Thoracic aorta (tissue), 2 donors: Measurements from ENCODE around the gene ECT2. TPM values are rescaled to one million over a fixed set of nuclear protein-coding genes. Genes with fewer than 3 reads are reported as not detected.

ENCODE experiments used
- ATAC-seq: fragments of 150-250 bp; one replicate; pipeline ENCODE4 v1.8.0; 2017; ENCODE audit warnings: low read depth; ENCODE audit not compliant: insufficient number of reproducible peaks, low FRiP score
- DNase-seq: peaks from one replicate; pipeline ENCODE4 v3.0.0-alpha.2; 2020; ENCODE audit warnings: low spot score
- H3K27ac ChIP-seq, 2 donors: fragments of 200-600 bp; sonication (generic); 1 replicate in 1 of 2; 2 replicates in 1 of 2; pipeline ENCODE4 v1.5.1; 2016; ENCODE audit warnings: mild to moderate bottlenecking in 2 of 2, moderate library complexity in 2 of 2
- H3K27me3 ChIP-seq: fragments of 200-600 bp; sonication (generic); replicated peaks from 2 replicates; pipeline ENCODE4 v1.6.0; 2016; ENCODE audit warnings: mild to moderate bottlenecking; ENCODE audit not compliant: insufficient read depth
- H3K36me3 ChIP-seq: fragments of 200-600 bp; sonication (generic); one replicate; pipeline ENCODE4 v1.5.1; 2016
- H3K4me1 ChIP-seq, 2 donors: fragments of 200-600 bp; sonication (generic); 1 replicate in 1 of 2; 2 replicates in 1 of 2; pipeline versions ENCODE4 v1.5.1 to v1.6.0; 2016; ENCODE audit warnings: low read depth in 2 of 2, mild to moderate bottlenecking in 1 of 2; ENCODE audit not compliant: control insufficient read depth in 1 of 2
- H3K4me3 ChIP-seq: fragments of 200-600 bp; sonication (generic); 2 replicates; pipeline ENCODE4 v1.5.1; 2016; ENCODE audit warnings: mild to moderate bottlenecking
- H3K9me3 ChIP-seq: fragments of 200-600 bp; sonication (generic); 2 replicates; pipeline ENCODE4 v1.5.1; 2016
- total RNA-seq, 2 donors: library from RNA; depleted of rRNA; stranded (reverse); fragments of >200 nt; gene quantifications; one replicate each; pipeline versions ENCODE4 v1.1.0 to v1.2.3, GENCODE V29; 2016
- TF ChIP-seq, protein P1 (sequence below): fragments of 200-600 bp; sonication (generic); IDR thresholded peaks from one replicate; pipeline ENCODE4 v1.5.1; 2019; ENCODE audit warnings: antibody characterized with exemption

The ECT2 gene
- total RNA-seq, 2 donors from 2014 or later: 4.5 to 14.0 TPM

- Histone ChIP-seq H3K27ac (peak overlapping the region; percentile 89 to 91), H3K4me1 (peaks cover 18 to 30% of the 10 kb centered on the region in 2 donors), H3K27me3 (no peaks in the 10 kb centered on the region), H3K4me3 (peak overlapping the region; percentile 91), H3K36me3 (no peaks in the 10 kb centered on the region), H3K9me3 (no peaks in the 10 kb centered on the region)
- DNase-seq: no peak
- no peak for ATAC-seq
- TF ChIP-seq, protein P1, sequence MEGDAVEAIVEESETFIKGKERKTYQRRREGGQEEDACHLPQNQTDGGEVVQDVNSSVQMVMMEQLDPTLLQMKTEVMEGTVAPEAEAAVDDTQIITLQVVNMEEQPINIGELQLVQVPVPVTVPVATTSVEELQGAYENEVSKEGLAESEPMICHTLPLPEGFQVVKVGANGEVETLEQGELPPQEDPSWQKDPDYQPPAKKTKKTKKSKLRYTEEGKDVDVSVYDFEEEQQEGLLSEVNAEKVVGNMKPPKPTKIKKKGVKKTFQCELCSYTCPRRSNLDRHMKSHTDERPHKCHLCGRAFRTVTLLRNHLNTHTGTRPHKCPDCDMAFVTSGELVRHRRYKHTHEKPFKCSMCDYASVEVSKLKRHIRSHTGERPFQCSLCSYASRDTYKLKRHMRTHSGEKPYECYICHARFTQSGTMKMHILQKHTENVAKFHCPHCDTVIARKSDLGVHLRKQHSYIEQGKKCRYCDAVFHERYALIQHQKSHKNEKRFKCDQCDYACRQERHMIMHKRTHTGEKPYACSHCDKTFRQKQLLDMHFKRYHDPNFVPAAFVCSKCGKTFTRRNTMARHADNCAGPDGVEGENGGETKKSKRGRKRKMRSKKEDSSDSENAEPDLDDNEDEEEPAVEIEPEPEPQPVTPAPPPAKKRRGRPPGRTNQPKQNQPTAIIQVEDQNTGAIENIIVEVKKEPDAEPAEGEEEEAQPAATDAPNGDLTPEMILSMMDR: no peak
Measured at GRCh38 chr3:172709774-172710663, 40.5 kb upstream of the ECT2 start.

DNA sequence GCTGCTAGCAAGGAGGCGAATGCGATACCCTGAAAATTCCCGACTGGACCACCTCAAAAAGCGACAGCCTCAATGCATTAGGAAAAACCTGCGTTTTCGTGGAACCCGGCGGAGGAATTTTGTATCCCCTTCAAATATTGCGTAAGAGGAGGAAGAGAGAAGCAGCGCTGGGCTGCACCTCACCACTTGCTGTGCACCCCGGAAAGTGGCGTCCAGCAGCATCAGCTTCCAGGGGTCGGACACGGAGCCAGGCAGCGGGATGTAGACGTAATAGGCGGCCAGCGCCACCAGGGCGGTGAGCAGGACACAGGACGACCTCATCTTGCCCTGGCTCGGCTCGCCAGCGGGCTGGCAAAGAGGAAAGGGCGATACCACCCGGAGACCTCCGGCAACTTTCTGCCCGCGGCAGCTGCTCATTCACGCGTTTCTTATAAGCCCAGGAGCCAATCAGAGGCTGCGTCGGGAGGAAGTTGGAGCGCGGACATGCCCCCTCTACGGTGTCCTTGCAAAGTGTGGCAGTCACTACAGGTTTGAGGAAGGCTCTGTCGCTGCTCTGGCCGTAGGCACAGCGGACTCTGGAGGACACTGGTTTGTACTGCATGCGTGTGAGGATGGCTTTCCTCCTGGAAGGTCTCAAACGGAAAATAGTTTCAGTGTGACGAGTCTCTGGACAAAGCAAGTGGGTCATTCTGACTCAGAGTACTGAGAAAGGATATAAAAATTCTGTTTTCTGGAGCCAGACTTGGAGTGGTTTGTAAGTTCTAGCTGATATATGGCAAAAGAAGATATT is 39.7 kb upstream of the ECT2 start, which contains the start of gene NCEH1:
TSS of gene NCEH1 (minus strand) at position 404 of the 790 bp plus-strand sequence. CDS start at position 321, 83 bp downstream.
- H3K36me3 ChIP-seq: no peaks in the 10 kb centered on the region
- DNase-seq (peak; percentile 81), ATAC-seq (peak; percentile 97)
- H3K4me1 ChIP-seq: peaks cover 18 to 30% of the 10 kb centered on the region in 2 donors
- peak within 1 kb of the TSS; percentile 91 for H3K4me3 ChIP-seq
- peak within 1 kb of the TSS; percentile 89 to 91 for H3K27ac ChIP-seq
- TF ChIP-seq, protein P1: peak; percentile 82
- no peaks in the 10 kb centered on the region for H3K27me3 ChIP-seq
- no peaks in the 10 kb centered on the region for H3K9me3 ChIP-seq

DNA sequence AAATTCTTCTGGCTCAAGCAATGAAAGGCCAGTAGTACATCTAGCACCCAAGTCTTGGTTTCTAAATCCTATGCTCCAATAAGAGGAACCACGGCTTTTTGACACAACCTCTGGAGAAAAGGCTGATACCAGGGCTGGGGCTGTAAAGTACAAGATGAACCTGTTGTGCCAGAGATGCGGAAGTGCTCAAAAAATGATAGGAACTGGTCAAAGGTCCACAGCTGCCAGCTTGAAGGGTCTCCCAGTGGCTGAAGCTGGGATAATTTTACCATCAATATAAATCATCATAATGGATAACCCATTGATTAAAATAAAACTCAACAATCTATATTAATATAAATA is 39.1 kb upstream of the ECT2 start:
- H3K4me1 ChIP-seq: peaks cover 18 to 30% of the 10 kb centered on the region in 2 donors
- TF ChIP-seq, protein P1: no peak
- no peaks in the 10 kb centered on the region for H3K9me3 ChIP-seq
- H3K27me3 ChIP-seq: no peaks in the 10 kb centered on the region
- peak overlapping the region; percentile 89 to 91 for H3K27ac ChIP-seq
- peak overlapping the region; percentile 91 for H3K4me3 ChIP-seq
- DNase-seq (no peak), ATAC-seq (no peak)
- H3K36me3 ChIP-seq: no peaks in the 10 kb centered on the region

- Histone ChIP-seq H3K27me3 (no peaks in the 10 kb centered on the region), H3K4me3 (no peak overlapping the region), H3K36me3 (no peaks in the 10 kb centered on the region), H3K4me1 (peaks cover 16 to 24% of the 10 kb centered on the region in 2 donors), H3K9me3 (no peaks in the 10 kb centered on the region), H3K27ac (no peak overlapping the region)
- ATAC-seq (no peak), DNase-seq (no peak)
- TF ChIP-seq, protein P1: no peak
Measured at GRCh38 chr3:172713316-172713715, 37.2 kb upstream of the ECT2 start.

DNA sequence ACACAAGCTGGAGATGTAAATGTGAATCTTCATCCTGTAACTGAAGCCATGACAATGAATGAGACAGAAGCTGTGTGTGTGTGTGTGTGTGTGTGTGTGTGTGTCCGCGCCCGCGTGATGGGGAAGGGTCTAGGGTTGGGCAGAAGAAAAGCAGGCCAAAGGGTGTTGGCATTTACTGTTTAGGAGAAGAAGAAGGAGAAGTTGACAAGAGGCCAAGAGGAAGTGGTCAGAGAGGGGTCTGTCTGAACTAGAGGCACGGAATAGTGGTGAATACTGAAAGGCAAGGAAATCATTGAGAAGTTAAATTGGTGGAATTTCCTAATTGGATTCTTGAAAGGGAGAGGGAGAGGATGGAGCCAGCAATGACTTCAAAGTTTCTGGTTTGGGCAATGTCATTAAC is 34.0 kb upstream of the ECT2 start:
- Histone ChIP-seq H3K27me3 (no peaks in the 10 kb centered on the region), H3K4me3 (no peak overlapping the region), H3K9me3 (no peaks in the 10 kb centered on the region), H3K36me3 (no peaks in the 10 kb centered on the region), H3K27ac (no peak overlapping the region), H3K4me1 (peaks cover 5% of the 10 kb centered on the region in 2 donors)
- ATAC-seq (no peak), DNase-seq (no peak)
- TF ChIP-seq, protein P1: no peak
